HG03575 (cell line): ENCODE data around the gene KLHL24.
A peak's percentile ranks its signal among the peaks of the same experiment; 100 is the strongest.
"Not testable (repeated sequence)": the region's sequence is repeated elsewhere in the genome, so short reads cannot be mapped to it uniquely, and the experiment has no call there.

Experiments
- ATAC-seq: cut with Tn5 transposase; IDR thresholded peaks from one replicate; pipeline ENCODE4 v1.9.1; 2021; ENCODE audit not compliant: unreplicated experiment, insufficient number of reproducible peaks, low FRiP score; ENCODE audit errors: extremely low read depth

Gene KLHL24

DNA sequence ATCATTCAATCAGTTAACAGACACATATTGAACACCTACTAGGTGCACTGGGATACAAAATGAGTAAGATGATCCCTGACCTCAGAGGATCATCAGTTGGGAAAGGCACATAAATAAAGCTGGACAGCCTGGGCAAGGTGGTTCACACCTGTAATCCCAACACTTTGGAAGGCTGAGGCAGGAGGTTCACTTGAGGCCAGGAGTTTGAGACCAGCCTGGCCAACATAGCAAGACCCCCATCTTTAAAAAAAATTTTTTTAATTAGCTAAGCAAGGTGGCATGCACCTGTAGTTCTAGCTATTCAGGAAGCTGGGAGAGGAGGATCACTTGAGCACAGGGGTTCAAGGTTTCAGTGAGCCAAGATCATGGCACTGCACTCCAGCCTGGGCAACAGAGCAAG lies 3.7 kb upstream of the KLHL24 start:
- ATAC-seq, result no peak

DNA sequence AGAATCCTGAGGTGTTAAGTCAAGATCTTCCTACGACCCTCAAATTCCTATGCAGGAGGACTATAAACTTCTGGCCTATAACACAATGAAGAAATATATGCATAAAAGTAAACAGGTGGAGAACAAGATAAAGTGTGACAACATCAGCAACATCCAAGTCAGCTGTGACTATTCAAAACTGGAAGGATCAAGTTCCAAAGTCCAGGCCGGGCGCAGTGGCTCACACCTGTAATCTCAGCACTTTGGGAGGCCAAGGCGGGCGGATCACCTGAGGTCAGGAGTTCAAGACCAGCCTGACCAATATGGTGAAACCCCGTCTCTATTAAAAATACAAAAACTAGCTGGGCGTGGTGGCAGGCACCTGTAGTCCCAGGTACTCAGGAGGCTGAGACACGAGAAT lies 2.7 kb upstream of the KLHL24 start:
- ATAC-seq, result not testable (repeated sequence)

DNA sequence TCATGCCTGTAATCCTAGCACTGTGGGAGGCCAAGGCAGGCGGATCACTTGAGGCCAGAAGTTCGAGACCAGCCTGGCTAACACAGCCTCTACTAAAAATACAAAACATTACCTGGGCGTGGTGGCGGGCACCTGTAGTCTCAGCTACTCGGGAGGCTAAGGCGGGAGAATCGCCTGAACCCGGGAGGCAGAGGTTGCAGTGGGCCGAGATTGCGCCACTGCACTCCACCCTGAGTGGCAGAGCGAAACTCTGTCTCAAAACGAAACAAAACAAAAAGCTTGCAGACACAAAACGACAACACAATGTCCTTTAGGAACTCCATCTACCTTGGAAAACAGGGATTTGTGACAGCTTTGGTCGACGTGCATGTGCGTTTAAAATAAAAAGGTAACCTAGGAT lies 716 bp upstream of the KLHL24 start:
- ATAC-seq, result no peak

DNA sequence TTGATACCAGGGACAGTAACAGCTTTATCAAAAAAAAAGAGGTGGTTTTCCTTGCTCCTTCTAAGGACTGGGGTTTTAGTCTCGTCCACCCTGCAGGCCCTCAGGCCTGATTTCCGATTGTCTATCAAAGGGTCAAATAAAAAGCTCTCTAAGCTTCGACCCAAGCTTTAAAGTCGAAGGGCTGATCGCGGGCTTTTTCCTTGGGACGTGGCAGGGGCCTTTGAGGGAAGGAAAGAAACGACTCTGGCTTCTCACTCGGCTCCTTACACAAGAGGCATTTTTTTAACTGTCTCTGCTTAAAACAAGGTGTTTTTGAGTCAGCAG lies 354 bp upstream of the KLHL24 start:
- ATAC-seq, result no peak

DNA sequence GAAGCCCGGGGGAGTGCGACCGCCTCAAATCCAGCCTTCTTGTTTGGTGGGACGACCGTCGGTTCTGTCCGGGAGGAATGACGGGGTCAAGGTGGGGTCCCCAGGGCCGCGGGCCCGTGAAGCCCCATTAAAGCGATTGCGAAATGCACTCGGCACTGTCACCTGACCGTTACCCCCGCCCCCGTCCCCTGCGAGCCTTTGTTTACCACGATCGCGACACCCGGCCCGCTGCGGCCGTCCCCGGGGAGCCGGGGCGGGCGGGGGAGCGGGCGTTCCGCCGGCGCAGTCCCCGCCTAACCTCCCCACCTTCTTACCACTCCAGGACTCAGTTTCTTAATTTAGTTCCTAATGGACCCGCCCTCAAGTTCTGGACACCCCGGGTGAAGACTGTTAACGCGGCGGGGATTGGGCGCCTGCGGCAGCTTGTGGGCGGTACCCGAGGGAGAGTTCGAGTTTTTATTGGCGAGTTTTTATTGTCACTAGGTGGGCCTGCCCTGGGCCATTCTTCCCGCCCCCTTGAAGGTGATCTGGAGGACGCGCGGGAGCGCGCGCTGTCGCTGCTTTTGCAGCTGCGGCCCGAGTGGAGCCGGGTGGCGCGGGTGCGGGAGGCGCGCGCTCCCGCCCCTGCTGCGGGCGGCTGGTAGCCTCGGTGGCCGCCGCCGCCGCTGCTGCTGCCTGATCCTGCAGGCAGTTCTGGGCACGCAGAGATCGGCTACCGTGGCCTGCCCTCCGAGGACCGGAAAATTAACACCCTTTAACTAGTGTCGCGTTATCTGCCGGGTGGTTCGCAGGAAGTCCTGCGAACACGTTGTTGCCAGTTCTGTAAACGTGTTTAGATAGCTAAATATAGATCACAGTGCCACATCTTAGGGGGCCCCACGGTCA lies 1.0 kb downstream of the KLHL24 start:
- peak; percentile 74 for ATAC-seq

DNA sequence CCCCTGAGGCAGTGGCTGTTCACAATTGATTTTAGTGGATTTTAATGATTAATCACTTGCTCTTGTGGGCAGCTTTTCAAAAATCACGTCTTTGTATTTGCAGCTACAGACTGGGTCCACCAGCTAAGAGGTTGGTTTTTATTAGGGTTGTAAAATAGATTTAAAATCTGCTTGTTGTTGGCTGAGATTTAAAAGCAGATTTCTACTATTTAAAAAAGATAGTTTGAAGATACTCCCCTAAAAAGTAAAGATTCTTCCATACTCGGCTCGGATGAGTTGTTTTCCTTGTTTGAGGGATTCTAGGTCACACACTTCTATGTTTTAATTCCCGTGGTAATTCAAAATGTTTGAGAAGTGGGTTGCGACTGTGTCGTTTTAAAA lies 1.7 kb downstream of the KLHL24 start:
- ATAC-seq, result no peak

DNA sequence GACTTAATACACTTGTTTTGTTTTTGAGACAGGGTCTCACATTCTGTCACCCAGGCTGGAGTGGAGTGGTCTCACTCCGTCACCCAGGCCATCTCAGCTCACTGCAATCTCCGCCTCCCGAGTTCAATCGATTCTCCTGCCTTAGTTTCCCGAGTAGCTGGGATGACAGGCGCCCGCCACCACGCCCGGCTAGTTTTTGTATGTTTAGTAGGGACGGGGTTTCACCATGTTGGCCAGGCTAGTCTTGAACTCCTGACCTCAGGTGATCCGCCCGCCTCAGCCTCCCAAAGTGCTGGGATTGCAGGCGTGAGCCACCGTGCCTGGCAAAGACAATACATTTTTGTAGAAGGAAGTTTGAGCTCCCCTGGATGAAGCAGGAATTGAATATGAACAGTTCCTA lies 2.2 kb downstream of the KLHL24 start:
- ATAC-seq, result not testable (repeated sequence)

DNA sequence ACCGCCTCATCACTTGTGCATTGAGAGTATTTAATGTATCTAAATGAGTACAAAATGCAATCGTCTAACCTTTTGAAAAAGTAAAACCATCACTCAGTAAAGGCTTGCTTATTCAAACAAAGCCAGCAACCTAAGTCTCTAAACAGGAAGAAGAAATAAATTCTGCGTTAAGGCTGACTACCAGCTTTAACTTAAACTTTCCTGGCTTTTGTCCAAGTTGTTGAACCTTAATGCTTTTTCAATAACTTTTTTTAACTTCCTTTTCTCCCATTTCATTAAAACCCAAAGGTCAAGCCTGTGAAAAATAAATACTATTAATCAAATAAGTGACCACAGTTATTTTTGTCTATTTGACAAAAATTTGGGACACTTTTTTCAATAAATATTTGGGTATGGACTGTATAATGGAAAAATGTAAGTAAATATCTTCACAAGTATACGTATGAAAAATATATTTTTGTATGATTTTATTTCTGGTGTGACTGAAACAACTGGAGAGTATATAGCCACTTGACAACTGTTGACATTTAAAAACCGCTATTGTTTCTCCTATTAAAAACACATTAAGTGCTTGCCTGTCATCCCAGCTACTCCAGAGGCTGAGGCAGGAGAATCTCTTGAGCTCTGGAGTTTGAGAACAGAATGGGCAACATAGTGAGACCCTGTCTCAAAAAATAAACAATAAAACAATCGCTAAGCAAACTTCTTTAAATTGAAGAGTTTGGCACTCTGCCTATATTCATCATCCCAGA lies 2.9 kb downstream of the KLHL24 start:
- no peak for ATAC-seq

DNA sequence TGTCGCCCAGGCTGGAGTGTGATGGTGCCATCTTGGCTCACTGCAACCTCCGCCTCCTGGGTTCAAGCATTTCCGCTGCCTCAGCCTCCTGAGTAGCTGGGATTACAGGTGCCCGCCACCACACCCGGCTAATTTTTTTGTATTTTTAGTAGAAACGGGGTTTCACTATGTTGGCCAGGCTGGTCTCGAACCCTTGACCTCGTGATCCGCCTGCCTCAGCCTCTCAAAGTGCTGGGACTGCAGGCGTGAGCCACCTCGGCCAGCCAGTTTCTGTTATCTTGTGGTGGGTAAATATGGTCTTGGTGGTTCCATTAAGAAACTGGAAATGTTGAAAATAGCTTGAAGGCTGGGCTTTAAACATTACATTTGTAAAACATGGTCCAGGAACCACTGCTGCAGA lies 5.2 kb downstream of the KLHL24 start:
- not testable (repeated sequence) for ATAC-seq

DNA sequence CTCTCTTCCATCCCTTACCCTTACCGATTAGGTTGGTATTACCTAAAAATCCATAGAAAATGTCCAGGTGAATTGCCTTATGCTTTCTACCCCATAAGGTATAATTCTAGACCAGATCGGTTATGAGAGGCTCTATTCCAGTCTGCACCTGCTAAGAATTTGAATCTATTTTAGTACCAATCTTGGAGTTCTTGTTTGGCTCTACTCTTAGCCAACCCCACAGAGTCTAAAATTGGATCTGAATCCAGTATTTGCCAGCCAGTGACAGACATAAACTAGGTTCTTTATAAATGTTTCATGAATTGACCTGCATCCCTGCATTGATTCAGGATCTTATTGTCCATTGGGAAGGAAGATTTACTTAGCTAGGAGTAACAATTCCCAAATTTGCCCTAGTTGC lies 6.5 kb downstream of the KLHL24 start:
- no peak for ATAC-seq

DNA sequence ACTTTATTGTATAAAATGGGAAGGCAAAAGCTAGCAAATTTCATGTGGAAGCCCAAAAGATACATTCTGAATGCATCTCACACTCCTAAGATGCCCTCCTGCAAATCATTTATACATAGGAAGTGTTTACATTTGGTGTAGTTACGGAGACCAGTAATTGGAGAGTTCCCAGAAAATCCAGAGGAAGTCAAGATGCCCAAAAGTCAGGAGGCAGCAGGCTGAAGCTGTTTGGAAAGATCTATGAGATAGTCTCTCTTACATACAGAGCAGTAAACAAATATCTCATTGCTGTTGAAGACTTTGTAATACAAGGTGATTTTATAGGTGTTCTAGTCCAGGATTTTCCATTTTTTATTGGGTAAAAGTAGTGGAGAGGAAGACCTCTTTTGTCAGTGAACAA lies 8.8 kb downstream of the KLHL24 start:
- ATAC-seq, result no peak

DNA sequence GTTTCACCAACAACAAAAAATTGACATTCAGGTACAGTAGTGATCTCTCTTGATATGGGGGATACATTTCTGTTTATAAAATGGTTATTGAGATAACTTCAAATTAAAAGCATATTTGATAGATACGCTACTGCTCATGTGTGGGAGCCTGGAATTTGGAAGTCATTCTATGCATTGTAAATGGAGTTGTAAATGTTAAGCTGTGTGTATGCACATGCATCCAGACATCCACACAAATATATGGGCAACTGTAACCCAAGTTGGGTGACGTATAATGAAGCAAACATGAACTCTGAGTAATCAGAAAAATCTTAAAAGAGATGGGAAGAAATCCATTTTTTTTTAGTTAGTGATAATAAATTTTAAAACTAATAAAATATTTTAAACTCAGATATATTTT lies 9.8 kb downstream of the KLHL24 start:
- no peak for ATAC-seq

DNA sequence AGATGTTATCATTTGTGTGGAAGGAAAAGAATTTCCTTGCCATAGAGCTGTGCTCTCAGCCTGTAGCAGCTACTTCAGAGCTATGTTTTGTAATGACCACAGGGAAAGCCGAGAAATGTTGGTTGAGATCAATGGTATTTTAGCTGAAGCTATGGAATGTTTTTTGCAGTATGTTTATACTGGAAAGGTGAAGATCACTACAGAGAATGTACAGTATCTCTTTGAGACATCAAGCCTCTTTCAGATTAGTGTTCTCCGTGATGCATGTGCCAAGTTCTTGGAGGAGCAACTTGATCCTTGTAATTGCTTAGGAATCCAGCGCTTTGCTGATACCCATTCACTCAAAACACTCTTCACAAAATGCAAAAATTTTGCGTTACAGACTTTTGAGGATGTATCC lies 15.1 kb downstream of the KLHL24 start:
- ATAC-seq, result no peak

DNA sequence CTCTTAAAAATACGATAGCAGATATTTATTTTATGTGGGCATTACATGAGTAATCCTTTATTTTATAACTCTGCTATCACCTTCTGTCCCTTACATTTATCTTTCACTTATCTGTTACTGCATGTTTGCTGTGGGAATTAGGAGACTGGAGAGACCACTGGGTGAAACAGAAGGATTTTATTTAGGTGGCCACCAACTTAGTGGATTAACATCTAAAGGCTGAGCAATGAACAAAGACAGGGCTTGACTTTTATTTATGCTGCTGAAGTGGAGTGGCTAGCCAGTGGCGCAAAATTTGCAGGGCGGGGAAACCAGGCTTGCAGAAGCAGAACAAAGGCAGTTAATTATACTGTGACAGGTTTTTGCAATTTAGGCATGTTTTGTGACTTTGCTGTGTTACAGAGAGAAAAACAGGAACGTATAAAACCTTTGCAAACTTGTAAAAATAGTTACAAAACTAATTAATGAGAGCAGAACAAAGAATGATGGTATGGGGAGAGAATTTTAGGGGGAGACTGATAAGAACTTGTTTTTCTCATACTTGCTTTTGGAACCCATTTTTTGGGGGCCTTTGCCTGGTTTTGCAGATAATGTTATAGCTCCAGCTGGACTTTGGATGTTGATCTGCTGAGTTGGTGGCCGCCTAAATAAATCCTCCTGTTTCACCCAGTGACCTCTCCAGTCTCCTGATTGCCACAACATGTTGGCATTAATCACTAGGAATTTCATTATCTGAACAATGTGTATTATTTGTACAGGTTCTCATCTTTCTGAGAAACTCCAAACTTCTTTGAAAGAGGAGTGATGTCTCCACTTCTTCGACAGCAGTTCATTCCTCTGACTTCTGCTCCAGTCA lies 18.0 kb downstream of the KLHL24 start:
- no peak for ATAC-seq

DNA sequence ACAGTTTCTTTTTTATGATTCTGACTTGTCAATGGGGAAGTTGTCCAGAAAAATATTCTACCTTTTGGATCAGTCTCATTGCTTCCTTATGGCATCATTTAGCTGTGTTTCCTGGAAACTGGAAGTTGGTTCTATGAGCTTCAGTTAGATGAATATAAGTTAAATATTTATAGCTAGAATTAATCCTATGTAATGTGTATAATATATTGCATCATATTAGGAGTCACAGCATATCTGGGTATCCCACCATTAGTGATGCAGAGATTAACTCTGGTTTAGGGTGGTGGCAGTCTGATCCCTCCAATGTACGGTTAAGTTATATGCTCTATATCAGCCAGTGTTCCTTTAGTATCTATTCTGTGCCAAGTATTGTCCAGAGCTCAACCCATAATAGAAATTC lies 19.3 kb downstream of the KLHL24 start:
- ATAC-seq, result no peak

DNA sequence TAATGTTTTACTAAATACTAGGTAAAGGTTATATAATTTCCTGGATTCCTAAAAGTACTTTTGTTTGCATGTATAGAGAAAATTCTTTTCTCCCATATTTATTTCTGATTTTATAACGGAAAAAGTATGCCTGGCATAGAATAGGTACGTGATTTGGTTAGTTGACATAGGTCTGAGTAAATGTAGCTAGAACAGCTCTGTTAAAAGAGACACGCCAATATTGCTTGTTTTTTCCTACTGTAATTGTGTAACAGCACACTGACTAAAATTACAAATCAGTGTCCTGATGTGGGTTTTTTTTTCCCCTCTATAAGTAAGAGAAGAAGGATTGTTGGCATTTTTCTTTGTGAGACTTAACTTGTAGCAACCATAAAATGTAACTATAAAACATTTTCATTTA lies 26.7 kb downstream of the KLHL24 start:
- ATAC-seq, result no peak

DNA sequence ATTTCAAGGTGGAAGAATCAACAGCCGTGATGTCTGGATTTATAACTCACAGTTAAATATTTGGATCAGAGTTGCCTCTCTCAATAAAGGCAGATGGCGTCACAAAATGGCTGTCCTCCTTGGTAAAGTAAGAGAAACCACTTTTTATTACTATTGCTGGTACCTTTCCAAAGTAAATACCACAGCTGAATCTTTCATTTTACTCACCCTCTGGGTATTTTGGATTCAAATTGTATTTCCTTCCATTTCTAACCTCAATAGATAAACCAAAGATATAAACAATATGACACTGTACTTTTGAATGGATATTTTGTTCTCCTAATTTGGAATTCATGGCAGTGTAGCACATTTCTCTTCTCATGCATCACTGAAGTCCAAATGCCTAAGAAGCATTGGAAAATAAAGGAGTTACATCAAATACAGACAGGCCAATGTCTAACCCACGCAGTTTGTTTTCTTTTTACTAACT lies 29.5 kb downstream of the KLHL24 start:
- ATAC-seq, result no peak

DNA sequence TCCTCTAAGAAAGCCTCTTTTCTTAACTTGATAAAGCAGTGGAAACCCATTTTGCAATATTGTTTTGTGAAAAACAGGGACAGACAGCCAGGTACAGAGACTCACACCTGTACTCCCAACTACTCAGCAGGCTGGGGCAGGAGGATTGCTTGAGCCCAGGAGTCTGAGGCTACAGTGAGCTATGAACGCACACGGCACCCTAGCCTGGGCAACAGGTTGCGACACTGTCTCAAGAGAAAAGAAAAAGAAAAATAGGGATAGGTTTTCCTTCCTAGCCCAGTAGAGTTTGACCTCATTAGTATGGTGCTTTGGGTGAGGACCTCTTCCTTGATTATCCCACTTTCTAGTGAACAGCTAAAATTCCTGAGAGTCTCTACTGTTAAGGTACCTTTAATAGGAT lies 44.6 kb downstream of the KLHL24 start:
- ATAC-seq, result no peak

DNA sequence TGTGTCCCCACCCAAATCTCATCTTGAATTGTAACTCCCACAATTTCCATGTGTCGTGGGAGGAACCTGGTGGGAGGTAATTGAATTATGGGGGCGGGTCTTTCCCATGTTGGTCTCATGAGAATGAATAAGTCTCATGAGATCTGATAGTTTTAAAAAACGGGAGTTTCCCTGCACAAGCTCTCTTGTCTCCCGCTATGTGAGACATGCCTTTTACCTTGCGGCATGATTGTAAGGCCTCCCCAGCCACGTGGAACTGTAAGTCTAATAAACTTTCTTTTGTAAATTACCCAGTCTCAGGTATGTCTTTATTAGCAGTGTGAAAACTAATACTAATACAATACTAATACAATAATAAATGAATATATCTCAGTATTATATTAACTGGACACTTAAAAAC lies 52.3 kb downstream of the KLHL24 start:
- ATAC-seq, result no peak

DNA sequence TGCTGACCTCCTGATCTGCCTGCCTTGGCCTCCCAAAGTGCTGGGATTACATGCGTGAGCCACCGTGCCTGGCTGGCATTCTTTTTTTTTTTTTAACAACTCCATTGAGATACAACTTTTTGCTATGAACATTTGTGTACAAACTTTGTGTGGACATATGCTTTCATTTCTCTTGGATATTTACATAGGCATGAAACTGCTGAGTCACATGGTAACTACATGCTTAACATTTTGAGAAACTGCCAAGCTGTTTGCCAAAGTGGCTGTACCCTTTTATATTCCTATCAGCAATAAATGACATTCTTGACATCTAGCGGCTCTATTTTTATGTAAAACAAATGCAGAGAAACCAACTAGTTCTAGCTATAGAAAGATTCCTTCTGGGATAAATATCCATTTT lies 53.5 kb downstream of the KLHL24 start:
- ATAC-seq, result no peak
